Tibial artery (tissue), 4 donors: ENCODE results near the gene PTGER2.
A peak's percentile ranks its signal among the peaks of the same experiment; 100 is the strongest.

Experiments used
- DNase-seq, 2 donors: peaks; one replicate each; pipeline ENCODE4 v3.0.0-alpha.2; 2019
- H3K27ac ChIP-seq, 2 donors: fragments of 200-600 bp; sonication (generic) in 1 of 2; 1 replicate in 1 of 2; 2 replicates in 1 of 2; pipeline ENCODE4 v1.5.1; 2018 to 2019; ENCODE audit warnings: mild to moderate bottlenecking in 1 of 2
- H3K27me3 ChIP-seq, 2 donors: fragments of 200-600 bp; sonication (generic) in 1 of 2; one replicate each; pipeline versions ENCODE4 v1.5.1 to v1.6.0; 2016 to 2019
- H3K36me3 ChIP-seq, 3 donors: fragments of 200-600 bp; sonication (generic) in 2 of 3; one replicate each; pipeline ENCODE4 v1.5.1; 2016 to 2019; ENCODE audit warnings: mild to moderate bottlenecking in 2 of 3
- H3K4me1 ChIP-seq, 4 donors: fragments of 200-600 bp; sonication (generic) in 2 of 4; 1 replicate in 3 of 4; 2 replicates in 1 of 4; pipeline ENCODE4 v1.5.1; 2016 to 2019
- H3K4me3 ChIP-seq, 2 donors: fragments of 200-600 bp; sonication (generic) in 1 of 2; 1 replicate in 1 of 2; 2 replicates in 1 of 2; pipeline ENCODE4 v1.5.1; 2018 to 2019; ENCODE audit warnings: mild to moderate bottlenecking in 2 of 2
- H3K9me3 ChIP-seq, 3 donors: fragments of 200-600 bp; sonication (generic) in 1 of 3; one replicate each; pipeline ENCODE4 v1.5.1; 2016 to 2019
- intact Hi-C: fragments of 100-400 bp; cut with DNase I; formaldehyde crosslinking; loops from one replicate; pipeline ENCODE4 v1.15.0; 2023; ENCODE audit warnings: low total_unique reads
- TF ChIP-seq, protein P1 (sequence below), 2 experiments: fragments of 200-600 bp in 1 of 2; fragments of 450-650 bp in 1 of 2; IDR thresholded peaks; one replicate each; pipeline ENCODE4 v1.5.1; 2017 to 2019; ENCODE audit warnings: antibody characterized with exemption in 2 of 2, mild to moderate bottlenecking in 1 of 2, moderate library complexity in 1 of 2

Gene PTGER2

DNA sequence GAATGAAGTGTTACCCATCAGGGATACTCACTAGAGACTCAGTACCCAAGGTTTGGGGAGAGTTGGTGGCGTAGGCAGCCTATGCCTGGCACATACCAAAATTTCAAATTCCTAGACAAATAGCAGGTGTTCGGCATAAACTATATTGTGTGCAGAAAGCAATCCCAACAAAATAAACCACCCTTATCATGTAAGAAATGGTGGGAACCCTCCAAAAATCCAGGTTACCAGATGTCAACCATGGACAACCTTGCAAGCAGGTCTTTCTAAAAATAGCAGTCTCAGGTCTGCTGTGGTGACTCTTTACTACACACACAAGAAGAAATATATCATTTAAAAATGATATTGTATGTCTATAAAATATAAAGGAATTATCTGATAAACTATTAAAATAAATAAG lies 17.7 kb upstream of the PTGER2 start:
- Histone ChIP-seq H3K27ac (no peak overlapping the region), H3K36me3 (no peaks in the 10 kb centered on the region), H3K4me3 (no peak overlapping the region), H3K9me3 (no peaks in the 10 kb centered on the region), H3K27me3 (no peaks in the 10 kb centered on the region), H3K4me1 (no peaks in the 10 kb centered on the region)
- intact Hi-C loops, result no loop called here
- TF ChIP-seq, protein P1, sequence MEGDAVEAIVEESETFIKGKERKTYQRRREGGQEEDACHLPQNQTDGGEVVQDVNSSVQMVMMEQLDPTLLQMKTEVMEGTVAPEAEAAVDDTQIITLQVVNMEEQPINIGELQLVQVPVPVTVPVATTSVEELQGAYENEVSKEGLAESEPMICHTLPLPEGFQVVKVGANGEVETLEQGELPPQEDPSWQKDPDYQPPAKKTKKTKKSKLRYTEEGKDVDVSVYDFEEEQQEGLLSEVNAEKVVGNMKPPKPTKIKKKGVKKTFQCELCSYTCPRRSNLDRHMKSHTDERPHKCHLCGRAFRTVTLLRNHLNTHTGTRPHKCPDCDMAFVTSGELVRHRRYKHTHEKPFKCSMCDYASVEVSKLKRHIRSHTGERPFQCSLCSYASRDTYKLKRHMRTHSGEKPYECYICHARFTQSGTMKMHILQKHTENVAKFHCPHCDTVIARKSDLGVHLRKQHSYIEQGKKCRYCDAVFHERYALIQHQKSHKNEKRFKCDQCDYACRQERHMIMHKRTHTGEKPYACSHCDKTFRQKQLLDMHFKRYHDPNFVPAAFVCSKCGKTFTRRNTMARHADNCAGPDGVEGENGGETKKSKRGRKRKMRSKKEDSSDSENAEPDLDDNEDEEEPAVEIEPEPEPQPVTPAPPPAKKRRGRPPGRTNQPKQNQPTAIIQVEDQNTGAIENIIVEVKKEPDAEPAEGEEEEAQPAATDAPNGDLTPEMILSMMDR (IDR thresholded peaks at IDR 0.05), result no peak
- no peak for DNase-seq

DNA sequence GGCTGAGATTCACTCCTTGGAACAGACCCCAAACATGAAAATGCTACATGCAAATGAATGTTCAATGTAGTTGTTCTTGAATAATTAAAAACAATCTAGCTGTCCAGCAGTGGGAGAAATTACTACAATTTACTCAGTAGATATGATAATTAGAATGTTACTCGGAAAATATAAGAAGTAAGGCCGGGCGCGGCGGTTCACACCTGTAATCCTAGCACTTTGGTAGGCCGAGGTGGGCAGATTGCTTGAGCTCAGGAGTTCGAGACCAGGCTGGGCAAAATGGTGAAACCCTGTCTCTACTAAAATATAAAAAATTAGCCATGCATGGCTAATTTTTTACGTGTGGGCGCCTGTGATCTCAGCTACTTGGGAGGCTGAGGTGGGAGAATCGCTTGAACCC lies 15.3 kb upstream of the PTGER2 start:
- H3K36me3 ChIP-seq, result no peaks in the 10 kb centered on the region
- TF ChIP-seq, protein P1 (IDR thresholded peaks at IDR 0.05), result no peak
- H3K27me3 ChIP-seq, result no peaks in the 10 kb centered on the region
- H3K9me3 ChIP-seq, result no peaks in the 10 kb centered on the region
- intact Hi-C loops, result no loop called here
- DNase-seq, result no peak
- no peak overlapping the region for H3K27ac ChIP-seq
- H3K4me1 ChIP-seq, result no peaks in the 10 kb centered on the region
- H3K4me3 ChIP-seq, result no peak overlapping the region

DNA sequence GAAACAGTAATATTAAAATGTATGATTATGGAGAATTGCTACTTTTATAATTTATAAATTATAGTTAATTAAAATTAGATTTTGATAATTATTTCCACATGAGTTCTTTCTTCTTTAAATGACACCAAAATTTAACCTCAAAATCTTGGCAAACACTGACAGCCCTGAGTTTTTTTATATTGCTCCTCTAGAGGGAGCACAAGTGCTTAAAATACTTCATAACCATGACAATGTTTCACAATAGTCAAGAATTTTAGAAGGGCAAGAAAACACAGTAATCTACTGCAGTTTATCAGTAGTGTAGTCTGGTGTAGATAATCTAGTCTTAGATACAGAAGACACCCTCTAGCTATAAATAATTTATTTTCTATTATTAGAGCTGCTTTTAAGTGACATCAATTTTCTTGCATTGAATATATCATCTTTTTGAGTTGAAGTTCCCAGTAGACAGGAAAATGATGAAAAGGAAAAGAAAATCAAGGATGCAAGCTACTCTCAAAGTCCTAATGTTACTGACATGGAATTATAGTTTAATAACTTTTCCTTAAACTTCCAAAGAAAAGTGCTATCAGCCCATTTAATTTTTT lies 14.3 kb upstream of the PTGER2 start:
- TF ChIP-seq, protein P1 (IDR thresholded peaks at IDR 0.05), result peak; percentile 65 to 80
- no peaks in the 10 kb centered on the region for H3K9me3 ChIP-seq
- H3K27ac ChIP-seq, result no peak overlapping the region
- no peak overlapping the region for H3K4me3 ChIP-seq
- intact Hi-C loops, result loop anchor here (5.0 kb wide), 1 partner anchor 178 kb away; no protein-coding TSS in a partner anchor
- no peaks in the 10 kb centered on the region for H3K36me3 ChIP-seq
- H3K4me1 ChIP-seq, result no peaks in the 10 kb centered on the region
- DNase-seq, result no peak
- H3K27me3 ChIP-seq, result no peaks in the 10 kb centered on the region

DNA sequence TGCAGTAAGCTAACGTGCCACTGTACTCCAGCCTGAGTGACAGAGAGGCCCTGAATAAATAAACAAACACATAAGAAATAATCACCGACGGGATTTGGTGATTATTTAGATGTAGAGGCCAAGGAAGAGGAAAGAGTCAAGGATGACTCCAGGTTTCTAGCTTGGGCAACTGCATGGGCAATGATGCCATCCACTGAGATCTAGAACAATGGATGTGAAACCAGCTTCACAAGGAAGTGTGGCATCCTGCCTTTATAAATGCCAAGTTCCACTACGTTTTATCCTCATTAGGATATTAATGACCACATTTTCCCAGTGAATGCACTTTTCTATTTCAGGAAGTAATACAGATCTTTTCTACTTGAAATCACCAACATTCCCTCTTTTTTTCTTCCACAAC lies 10.9 kb upstream of the PTGER2 start:
- no peaks in the 10 kb centered on the region for H3K36me3 ChIP-seq
- no peaks in the 10 kb centered on the region for H3K4me1 ChIP-seq
- TF ChIP-seq, protein P1 (IDR thresholded peaks at IDR 0.05), result no peak
- H3K9me3 ChIP-seq, result no peaks in the 10 kb centered on the region
- no peak for DNase-seq
- intact Hi-C loops, result loop anchor here (5.0 kb wide), 1 partner anchor 174 kb away; no protein-coding TSS in a partner anchor
- no peak overlapping the region for H3K27ac ChIP-seq
- H3K4me3 ChIP-seq, result no peak overlapping the region
- H3K27me3 ChIP-seq, result no peaks in the 10 kb centered on the region

DNA sequence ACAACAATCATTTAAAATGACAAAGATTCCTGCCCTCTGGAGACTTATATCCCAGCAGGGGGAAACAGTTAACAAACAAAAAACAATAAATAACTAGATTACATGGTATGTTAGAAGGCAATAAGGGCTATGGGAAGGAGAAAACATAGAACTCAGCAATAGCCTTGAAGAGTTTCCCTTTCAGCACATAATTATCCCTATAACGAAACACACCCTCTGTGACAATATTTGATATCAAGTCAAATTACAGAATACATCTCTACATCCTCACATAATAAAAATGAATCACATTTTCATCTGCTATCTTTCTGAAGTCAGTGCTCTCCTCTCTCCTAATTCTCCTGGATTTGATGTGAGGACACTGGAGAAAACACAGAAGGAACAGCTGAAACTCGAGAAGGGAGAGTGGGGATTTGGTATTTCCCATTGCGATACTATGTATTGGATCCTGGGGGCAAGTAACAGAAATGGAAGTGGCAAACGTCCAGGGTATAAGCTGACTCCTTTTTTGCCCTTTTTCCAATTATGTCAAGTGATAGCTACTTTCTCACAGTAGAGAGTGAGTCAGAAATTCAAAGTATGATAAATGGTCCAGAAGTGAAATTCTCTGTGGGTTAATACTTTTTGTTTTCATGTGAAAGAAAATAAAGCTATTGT lies 9.7 kb upstream of the PTGER2 start:
- Histone ChIP-seq H3K36me3 (no peaks in the 10 kb centered on the region), H3K9me3 (no peaks in the 10 kb centered on the region)
- intact Hi-C loops, result loop anchor here (5.0 kb wide), 1 partner anchor 173 kb away; no protein-coding TSS in a partner anchor

More for the DNA sequence above, 9.7 kb upstream of the PTGER2 start:
- H3K4me1 ChIP-seq, result no peaks in the 10 kb centered on the region
- no peak for DNase-seq
- H3K4me3 ChIP-seq, result no peak overlapping the region
- TF ChIP-seq, protein P1 (IDR thresholded peaks at IDR 0.05), result no peak
- no peaks in the 10 kb centered on the region for H3K27me3 ChIP-seq
- H3K27ac ChIP-seq, result no peak overlapping the region
